ENCODE measurements around the gene PLGRKT.
"Not testable (repeated sequence)": the region's sequence is repeated elsewhere in the genome, so short reads cannot be mapped to it uniquely, and the experiment has no call there.

The PLGRKT gene

GRCh38 chr9:5446451-5447236 is 8.9 kb upstream of the PLGRKT start:
- DNase-seq (ENCODE audit: low read depth): no peak
- TF ChIP-seq POLR2A (IDR thresholded peaks at IDR 0.05; ENCODE audit: extremely low read depth, insufficient read length) (no peak), MYC (IDR thresholded peaks at IDR 0.05; ENCODE audit: low read depth, low read length) (no peak), MAX (IDR thresholded peaks at IDR 0.05; ENCODE audit: low read depth, low read length) (no peak)
- TF ChIP-seq, protein P1, sequence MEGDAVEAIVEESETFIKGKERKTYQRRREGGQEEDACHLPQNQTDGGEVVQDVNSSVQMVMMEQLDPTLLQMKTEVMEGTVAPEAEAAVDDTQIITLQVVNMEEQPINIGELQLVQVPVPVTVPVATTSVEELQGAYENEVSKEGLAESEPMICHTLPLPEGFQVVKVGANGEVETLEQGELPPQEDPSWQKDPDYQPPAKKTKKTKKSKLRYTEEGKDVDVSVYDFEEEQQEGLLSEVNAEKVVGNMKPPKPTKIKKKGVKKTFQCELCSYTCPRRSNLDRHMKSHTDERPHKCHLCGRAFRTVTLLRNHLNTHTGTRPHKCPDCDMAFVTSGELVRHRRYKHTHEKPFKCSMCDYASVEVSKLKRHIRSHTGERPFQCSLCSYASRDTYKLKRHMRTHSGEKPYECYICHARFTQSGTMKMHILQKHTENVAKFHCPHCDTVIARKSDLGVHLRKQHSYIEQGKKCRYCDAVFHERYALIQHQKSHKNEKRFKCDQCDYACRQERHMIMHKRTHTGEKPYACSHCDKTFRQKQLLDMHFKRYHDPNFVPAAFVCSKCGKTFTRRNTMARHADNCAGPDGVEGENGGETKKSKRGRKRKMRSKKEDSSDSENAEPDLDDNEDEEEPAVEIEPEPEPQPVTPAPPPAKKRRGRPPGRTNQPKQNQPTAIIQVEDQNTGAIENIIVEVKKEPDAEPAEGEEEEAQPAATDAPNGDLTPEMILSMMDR (IDR thresholded peaks at IDR 0.05; ENCODE audit: low read depth, low read length): no peak
- no peak overlapping the region for H3K4me3 ChIP-seq (ENCODE audit: low read depth, low read length)

DNA sequence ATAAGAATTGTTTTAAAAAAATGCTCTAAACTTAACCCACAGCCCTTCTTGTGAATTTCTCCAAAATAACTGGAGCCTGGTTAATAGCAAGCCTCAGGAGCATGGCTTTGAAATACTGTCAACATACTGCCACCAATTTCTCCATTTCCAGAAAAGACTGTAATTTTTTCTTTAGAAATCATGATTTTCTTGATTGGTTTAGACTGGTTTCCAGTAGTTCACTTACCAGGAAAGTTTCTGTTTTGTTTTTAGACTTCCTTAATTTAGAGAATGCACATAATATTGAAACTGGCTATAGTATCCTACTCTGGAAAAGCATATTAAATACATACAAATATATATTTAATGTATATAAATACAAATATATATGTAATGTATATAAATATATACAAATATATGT is 8.2 kb upstream of the PLGRKT start:
- DNase-seq (ENCODE audit: low read depth): no peak
- no peak for TF ChIP-seq MAX (IDR thresholded peaks at IDR 0.05; ENCODE audit: low read depth, low read length)
- no peak for TF ChIP-seq MYC (IDR thresholded peaks at IDR 0.05; ENCODE audit: low read depth, low read length)
- TF ChIP-seq, protein P1 (IDR thresholded peaks at IDR 0.05; ENCODE audit: low read depth, low read length): no peak
- no peak for TF ChIP-seq POLR2A (IDR thresholded peaks at IDR 0.05; ENCODE audit: extremely low read depth, insufficient read length)
- no peak overlapping the region for H3K4me3 ChIP-seq (ENCODE audit: low read depth, low read length)

- H3K4me3 ChIP-seq (ENCODE audit: low read depth, low read length); DNase-seq (ENCODE audit: low read depth): not testable (repeated sequence)
These were observed 7.4 kb upstream of the PLGRKT start for GRCh38 chr9:5445096-5445495.

GRCh38 chr9:5443850-5444249 is 6.1 kb upstream of the PLGRKT start:
- no peak for DNase-seq (ENCODE audit: low read depth)
- no peak overlapping the region for H3K4me3 ChIP-seq (ENCODE audit: low read depth, low read length)
- TF ChIP-seq MAX (IDR thresholded peaks at IDR 0.05; ENCODE audit: low read depth, low read length): no peak
- TF ChIP-seq POLR2A (IDR thresholded peaks at IDR 0.05; ENCODE audit: extremely low read depth, insufficient read length): no peak
- TF ChIP-seq MYC (IDR thresholded peaks at IDR 0.05; ENCODE audit: low read depth, low read length): no peak
- TF ChIP-seq, protein P1 (IDR thresholded peaks at IDR 0.05; ENCODE audit: low read depth, low read length): no peak

DNA sequence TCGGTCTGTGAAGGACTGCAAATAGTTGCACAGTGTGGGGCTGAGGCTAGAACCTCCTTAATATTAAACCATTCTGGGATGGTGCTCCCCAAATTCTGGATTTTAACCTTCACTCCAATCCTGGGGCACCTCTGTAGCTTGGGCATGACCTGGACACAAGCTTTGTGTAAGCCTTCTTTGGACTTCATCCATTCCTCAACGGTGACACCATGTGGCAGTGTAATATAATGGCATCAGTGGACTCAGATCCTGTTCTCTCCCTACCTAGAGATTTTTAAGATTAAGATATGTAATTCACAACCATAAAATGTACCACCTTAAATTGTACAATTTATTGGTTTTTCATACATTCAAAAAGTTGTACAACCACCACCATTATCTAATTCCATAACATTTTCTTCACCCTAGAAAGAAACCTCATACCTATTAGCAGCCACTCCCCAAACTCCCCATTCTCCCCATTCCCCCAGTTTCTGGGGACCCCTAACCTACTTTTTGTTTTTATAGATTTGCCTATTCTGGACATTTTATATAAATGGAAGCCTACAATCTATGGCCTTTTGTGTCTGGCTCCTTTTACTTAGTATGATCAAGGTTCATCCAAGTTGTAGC is 4.8 kb upstream of the PLGRKT start:
- no peak overlapping the region for H3K4me3 ChIP-seq (ENCODE audit: low read depth, low read length)
- TF ChIP-seq MAX (IDR thresholded peaks at IDR 0.05; ENCODE audit: low read depth, low read length): peak; percentile 61
- peak; percentile 32; the same call in 1 of the 2 replicates for TF ChIP-seq MYC (IDR thresholded peaks at IDR 0.05; ENCODE audit: low read depth, low read length)
- TF ChIP-seq, protein P1 (IDR thresholded peaks at IDR 0.05; ENCODE audit: low read depth, low read length): peak; percentile 68
- no peak for TF ChIP-seq POLR2A (IDR thresholded peaks at IDR 0.05; ENCODE audit: extremely low read depth, insufficient read length)
- peak; percentile 81 for DNase-seq (ENCODE audit: low read depth)

- no peak overlapping the region for H3K4me3 ChIP-seq (ENCODE audit: low read depth, low read length)
- DNase-seq (ENCODE audit: low read depth): no peak
- TF ChIP-seq MAX (IDR thresholded peaks at IDR 0.05; ENCODE audit: low read depth, low read length) (no peak), MYC (IDR thresholded peaks at IDR 0.05; ENCODE audit: low read depth, low read length) (no peak), POLR2A (IDR thresholded peaks at IDR 0.05; ENCODE audit: extremely low read depth, insufficient read length) (no peak)
- TF ChIP-seq, protein P1 (IDR thresholded peaks at IDR 0.05; ENCODE audit: low read depth, low read length): no peak
These were observed 3.3 kb upstream of the PLGRKT start for GRCh38 chr9:5441043-5441442.
